GM12878 (cell line): ENCODE data around the gene WDHD1. TPM values are rescaled to one million over a fixed set of nuclear protein-coding genes. Genes with fewer than 3 reads are reported as not detected.

Experiments
- ASH2L ChIP-seq: fragments of 300-600, 200-600 bp; sonication (generic); IDR thresholded peaks from 2 replicates; pipeline ENCODE4 v1.6.1; 2017; ENCODE audit warnings: low read depth, mild to moderate bottlenecking, borderline replicate concordance
- ATF3 ChIP-seq: IDR thresholded peaks from 2 replicates; pipeline ENCODE4 v1.6.1; 2011; ENCODE audit warnings: low read depth, mild to moderate bottlenecking, low read length, moderate library complexity, borderline replicate concordance; ENCODE audit errors: extremely low read depth
- BACH1 ChIP-seq: fragments of 450-650 bp; IDR thresholded peaks from 2 replicates; pipeline ENCODE4 v1.6.1; 2017; ENCODE audit warnings: mild to moderate bottlenecking, borderline replicate concordance
- CHD4 ChIP-seq: fragments of 200-600 bp; sonication (generic); IDR thresholded peaks from 2 replicates; pipeline ENCODE4 v1.6.1; 2016; ENCODE audit warnings: mild to moderate bottlenecking
- E2F8 ChIP-seq: fragments of 450-650 bp; IDR thresholded peaks from 2 replicates; pipeline ENCODE4 v1.6.1; 2018; ENCODE audit warnings: mild to moderate bottlenecking, low read depth, moderate library complexity; ENCODE audit not compliant: partially characterized antibody
- ETV6 ChIP-seq, 2 experiments: fragments of 450-650 bp in 1 of 2; IDR thresholded peaks in 1 of 2; conservative IDR thresholded peaks in 1 of 2; 2 replicates each; pipeline ENCODE4 v1.6.1; 2014; ENCODE audit warnings: antibody characterized with exemption in 1 of 2, borderline replicate concordance in 1 of 2, low read depth in 1 of 2, mild to moderate bottlenecking in 1 of 2, moderate library complexity in 1 of 2
- EZH2 ChIP-seq: IDR thresholded peaks from 2 replicates; pipeline ENCODE4 v1.6.1; 2012; ENCODE audit warnings: low read depth, mild to moderate bottlenecking, control low read depth, inconsistent platforms, low read length, borderline replicate concordance; ENCODE audit not compliant: control insufficient read depth
- GATAD2B ChIP-seq: fragments of 450-650 bp; conservative IDR thresholded peaks from 2 replicates; pipeline ENCODE4 v1.6.1; 2017; ENCODE audit warnings: low read depth, mild to moderate bottlenecking, moderate library complexity
- HDAC2 ChIP-seq: fragments of 200-600 bp; sonication (generic); IDR thresholded peaks from 2 replicates; pipeline ENCODE4 v1.6.1; 2017
- HDGF ChIP-seq: fragments of 450-650 bp; IDR thresholded peaks from 2 replicates; pipeline ENCODE4 v1.6.1; 2016; ENCODE audit warnings: antibody characterized with exemption
- HSF1 ChIP-seq: fragments of 150-350 bp; IDR thresholded peaks from 2 replicates; pipeline ENCODE4 v1.6.1; 2014; ENCODE audit warnings: mild to moderate bottlenecking, low read depth, low read length
- KDM1A ChIP-seq: fragments of 200-600 bp; sonication (generic); IDR thresholded peaks from 2 replicates; pipeline ENCODE4 v1.6.1; 2016; ENCODE audit warnings: borderline replicate concordance
- MTA2 ChIP-seq: fragments of 450-650 bp; IDR thresholded peaks from 2 replicates; pipeline ENCODE4 v1.6.1; 2016; ENCODE audit warnings: low read depth, mild to moderate bottlenecking, moderate library complexity
- MTA3 ChIP-seq: IDR thresholded peaks from 2 replicates; pipeline ENCODE4 v1.6.1; 2012; ENCODE audit warnings: low read length, inconsistent platforms, borderline replicate concordance
- NFXL1 ChIP-seq: fragments of 450-650 bp; IDR thresholded peaks from 2 replicates; pipeline ENCODE4 v1.6.1; 2017; ENCODE audit warnings: antibody characterized with exemption, mild to moderate bottlenecking, borderline replicate concordance
- NR2C2 ChIP-seq: IDR thresholded peaks from 2 replicates; pipeline ENCODE4 v1.6.1; 2011; ENCODE audit warnings: borderline replicate concordance, low read depth; ENCODE audit not compliant: control insufficient read depth, insufficient read length
- PKNOX1 ChIP-seq: fragments of 450-650 bp; IDR thresholded peaks from 2 replicates; pipeline ENCODE4 v1.6.1; 2016; ENCODE audit warnings: mild to moderate bottlenecking
- RCOR1 ChIP-seq: conservative IDR thresholded peaks from 2 replicates; pipeline ENCODE4 v1.6.1; 2012; ENCODE audit warnings: low read depth, low read length, improper control_type of control experiment
- SP1 ChIP-seq: IDR thresholded peaks from one replicate; pipeline ENCODE4 v1.6.1; 2011; ENCODE audit warnings: low read depth, low read length
- SPI1 ChIP-seq: IDR thresholded peaks from 2 replicates; pipeline ENCODE4 v1.6.1; 2011; ENCODE audit warnings: low read depth, mild to moderate bottlenecking, low read length, moderate library complexity, borderline replicate concordance; ENCODE audit not compliant: insufficient read depth
- SUPT20H ChIP-seq: IDR thresholded peaks from 2 replicates; pipeline ENCODE4 v1.6.1; 2011; ENCODE audit warnings: low read depth, mild to moderate bottlenecking, low read length, moderate library complexity, borderline replicate concordance; ENCODE audit not compliant: control insufficient read depth
- YBX1 ChIP-seq: fragments of 450-650 bp; IDR thresholded peaks from 2 replicates; pipeline ENCODE4 v1.6.1; 2016; ENCODE audit warnings: antibody characterized with exemption
- ZBTB33 ChIP-seq: fragments of 450-650 bp; IDR thresholded peaks from 2 replicates; pipeline ENCODE4 v1.6.1; 2017; ENCODE audit warnings: mild to moderate bottlenecking
- ZNF217 ChIP-seq: fragments of 450-650 bp; IDR thresholded peaks from 2 replicates; pipeline ENCODE4 v1.6.1; 2017; ENCODE audit warnings: antibody characterized with exemption, mild to moderate bottlenecking
- polyA plus RNA-seq, 11 experiments: library from polyadenylated mRNA; depleted of rRNA in 4 of 11; unstranded in 6 of 11; stranded (reverse) in 5 of 11; fragments of >200 nt; fragmentation: Nextera tagmentation in 4 of 11; fragmentation: Illumina TruSeq in 1 of 11; extraction: Ambion mirVana in 4 of 11; extraction: Trizol in 1 of 11; gene quantifications; 1 replicate in 1 of 11; 2 replicates in 10 of 11; pipeline versions ENCODE4 v1.2.1 to v1.2.3, GENCODE V29; 2011 to 2016; ENCODE audit warnings: inconsistent platforms in 2 of 11, missing spikeins in 2 of 11, low read depth in 1 of 11
- total RNA-seq, 4 experiments: library from RNA; depleted of rRNA in 3 of 4; stranded (reverse); fragments of >200 nt in 3 of 4; fragmentation: Illumina TruSeq in 1 of 4; extraction: Trizol in 1 of 4; gene quantifications; 2 replicates each; pipeline versions ENCODE4 v1.2.1 to v1.2.3, GENCODE V29; 2013 to 2021

The WDHD1 gene
- total and polyA plus RNA-seq, 10 of the 15 experiments (the other 5 are each of a cell fraction or from before 2014, with no cell fraction given): 11.3 to 50.5 (median 32.6) TPM

- peak; percentile 33 for TF ChIP-seq E2F8
- peak; percentile 63; the same call in 1 of the 2 replicates for TF ChIP-seq BACH1
- TF ChIP-seq ZBTB33: no peak
- TF ChIP-seq YBX1: no peak
- 0 out of 2 replicates have a peak, but pooled peaks have one; percentile 20 for TF ChIP-seq HDGF
- TF ChIP-seq SP1: no peak
- TF ChIP-seq ETV6 (conservative IDR thresholded peaks at IDR 0.05 in 1 of 2, IDR thresholded peaks at IDR 0.05 in 1 of 2; ENCODE audit: borderline replicate concordance in 1 of 2, low read depth in 1 of 2): no peak
- TF ChIP-seq HSF1: no peak
- no peak for TF ChIP-seq KDM1A
- TF ChIP-seq RCOR1: no peak
- TF ChIP-seq SPI1: peak; percentile 55; the same call in 1 of the 2 replicates
- TF ChIP-seq ATF3: no peak
- no peak for TF ChIP-seq HDAC2
- TF ChIP-seq CHD4: no peak
- no peak for TF ChIP-seq PKNOX1
- TF ChIP-seq EZH2: no peak
- no peak for TF ChIP-seq MTA3
- no peak for TF ChIP-seq SUPT20H
- TF ChIP-seq MTA2: peak; percentile 65; the same call in 1 of the 2 replicates
- no peak for TF ChIP-seq ZNF217
- TF ChIP-seq NFXL1: no peak
- no peak for TF ChIP-seq NR2C2
- TF ChIP-seq ASH2L: 0 out of 2 replicates have a peak, but pooled peaks have one; percentile 32
- TF ChIP-seq GATAD2B: no peak; the same call in 1 of the 2 replicates
Observed at GRCh38 chr14:55074662-55075061, 47.8 kb upstream of the WDHD1 start (continued).
